GM21526 (cell line): ENCODE results near the gene RASGRP2.

Source experiments
- ATAC-seq: cut with Tn5 transposase; IDR thresholded peaks from one replicate; pipeline ENCODE4 v1.9.1; 2021; ENCODE audit warnings: moderate library complexity; ENCODE audit not compliant: unreplicated experiment, low FRiP score

RASGRP2 gene

DNA sequence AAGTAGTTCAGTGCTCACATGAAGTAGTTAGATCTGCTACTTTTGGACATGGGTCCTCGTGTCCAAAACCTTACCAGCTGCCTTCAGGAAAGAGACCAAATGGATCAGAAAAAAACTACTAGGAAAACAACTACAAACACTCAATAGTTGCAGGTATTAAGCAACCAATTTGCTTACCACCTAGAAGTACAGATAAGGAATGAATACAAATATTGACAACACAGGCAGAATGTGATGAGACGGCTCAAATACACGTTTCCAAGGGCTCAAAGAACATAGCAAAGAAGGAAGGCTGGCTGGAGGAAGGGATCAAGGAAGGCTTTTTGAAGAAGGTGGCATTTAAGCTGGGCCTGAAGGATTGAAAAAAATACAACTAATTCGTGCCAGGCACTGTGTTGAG, 62.8 kb downstream of the RASGRP2 start:
- no peak for ATAC-seq

DNA sequence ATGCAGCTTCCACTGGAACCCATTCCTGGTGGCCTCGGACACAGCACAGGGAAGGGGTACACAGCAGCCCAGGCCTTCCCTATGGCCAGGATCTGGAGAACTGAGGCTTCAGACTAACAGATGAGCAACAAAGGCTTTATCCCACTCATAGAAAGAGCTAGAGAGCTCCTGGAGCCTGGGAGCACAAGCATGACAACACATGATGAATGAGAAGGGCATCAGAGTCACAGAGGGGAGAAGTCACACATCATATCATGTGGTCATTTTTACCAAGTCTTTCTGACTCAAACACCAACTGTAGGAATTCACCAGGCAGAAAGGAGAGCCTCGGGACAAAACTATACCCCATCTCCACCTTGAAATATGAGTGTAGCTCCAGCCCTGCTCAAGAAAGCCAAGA, 64.1 kb downstream of the RASGRP2 start:
- ATAC-seq, result no peak

- ATAC-seq, result no peak
Measured at GRCh38 chr11:64677441-64678023, 66.4 kb downstream of the RASGRP2 start.
